Body of pancreas (tissue), 4 donors: ENCODE measurements around the gene CCN2.

ENCODE experiments used
- POLR2A ChIP-seq, 3 donors: fragments of 450-650 bp; IDR thresholded peaks; one replicate each; pipeline ENCODE4 v1.6.1; 2016; ENCODE audit warnings: antibody characterized with exemption in 3 of 3, mild to moderate bottlenecking in 2 of 3
- TF ChIP-seq, protein P1 (sequence below), 7 experiments: fragments of 450-650 bp in 4 of 7; fragments of 200-600 bp in 3 of 7; sonication (generic) in 3 of 7; IDR thresholded peaks; one replicate each; pipeline ENCODE4 v1.5.1; 2016 to 2019; ENCODE audit warnings: antibody characterized with exemption in 7 of 7

DNA sequence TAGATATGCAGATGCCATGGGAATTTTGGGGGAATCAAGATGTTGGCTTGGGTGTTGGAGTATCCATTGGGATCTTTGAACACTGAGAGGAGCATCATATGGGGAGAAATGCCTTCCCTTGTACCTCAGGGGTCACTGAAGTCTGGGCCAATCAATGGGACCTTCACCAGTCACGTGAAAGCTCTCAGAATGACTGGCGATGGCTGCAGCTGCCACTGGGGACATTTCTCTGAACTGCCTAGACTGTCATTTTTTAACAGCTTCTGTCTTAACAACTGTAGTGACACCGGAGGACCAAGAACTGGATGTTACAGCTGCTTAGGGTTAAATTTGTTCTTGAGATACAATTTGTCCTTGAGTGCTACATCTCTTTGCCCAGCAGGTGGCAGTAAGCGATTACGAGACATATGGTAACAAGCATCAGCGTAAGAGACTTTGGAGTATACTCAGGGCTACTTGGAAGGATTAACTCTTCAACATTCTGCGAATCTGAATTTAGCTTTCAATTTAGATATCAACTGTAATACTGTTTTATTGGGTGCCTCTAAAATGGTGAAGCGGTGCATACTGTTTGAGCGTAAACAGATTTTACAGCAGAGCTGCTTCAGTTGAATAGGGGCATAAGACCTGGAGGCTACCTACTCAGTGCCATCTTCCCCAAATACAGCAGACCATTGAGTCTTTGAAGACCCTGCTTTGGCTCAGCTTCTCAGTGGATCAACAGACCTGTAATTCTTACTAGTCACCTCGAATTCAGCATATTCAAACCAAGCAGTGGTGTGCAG is 36.0 kb downstream of the CCN2 start:
- TF ChIP-seq, protein P1, sequence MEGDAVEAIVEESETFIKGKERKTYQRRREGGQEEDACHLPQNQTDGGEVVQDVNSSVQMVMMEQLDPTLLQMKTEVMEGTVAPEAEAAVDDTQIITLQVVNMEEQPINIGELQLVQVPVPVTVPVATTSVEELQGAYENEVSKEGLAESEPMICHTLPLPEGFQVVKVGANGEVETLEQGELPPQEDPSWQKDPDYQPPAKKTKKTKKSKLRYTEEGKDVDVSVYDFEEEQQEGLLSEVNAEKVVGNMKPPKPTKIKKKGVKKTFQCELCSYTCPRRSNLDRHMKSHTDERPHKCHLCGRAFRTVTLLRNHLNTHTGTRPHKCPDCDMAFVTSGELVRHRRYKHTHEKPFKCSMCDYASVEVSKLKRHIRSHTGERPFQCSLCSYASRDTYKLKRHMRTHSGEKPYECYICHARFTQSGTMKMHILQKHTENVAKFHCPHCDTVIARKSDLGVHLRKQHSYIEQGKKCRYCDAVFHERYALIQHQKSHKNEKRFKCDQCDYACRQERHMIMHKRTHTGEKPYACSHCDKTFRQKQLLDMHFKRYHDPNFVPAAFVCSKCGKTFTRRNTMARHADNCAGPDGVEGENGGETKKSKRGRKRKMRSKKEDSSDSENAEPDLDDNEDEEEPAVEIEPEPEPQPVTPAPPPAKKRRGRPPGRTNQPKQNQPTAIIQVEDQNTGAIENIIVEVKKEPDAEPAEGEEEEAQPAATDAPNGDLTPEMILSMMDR (IDR thresholded peaks at IDR 0.05), result peak; percentile 65 to 86 (median 81)
- TF ChIP-seq POLR2A (IDR thresholded peaks at IDR 0.05), result no peak
